ENCODE measurements around the gene APEH. TPM values are rescaled to one million over a fixed set of nuclear protein-coding genes. Genes with fewer than 3 reads are reported as not detected.
A peak's percentile ranks its signal among the peaks of the same experiment; 100 is the strongest.

Gene APEH
- total and polyA plus RNA-seq, 4 donors: 65.1 to 94.1 (median 87.5) TPM

- Histone ChIP-seq H3K4me1 (ENCODE audit: control insufficient read depth in 4 of 4, insufficient read depth in 4 of 4, low read length in 3 of 4) (peaks cover 24 to 42% (median 37%) of the 10 kb centered on the region in 4 donors), H3K27me3 (ENCODE audit: control insufficient read depth in 4 of 4, insufficient read depth in 4 of 4, low read length in 3 of 4) (no peaks in the 10 kb centered on the region), H3K36me3 (ENCODE audit: control insufficient read depth in 4 of 4, insufficient read depth in 3 of 4, low read depth in 1 of 4, low read length in 3 of 4) (no peaks in the 10 kb centered on the region), H3K27ac (ENCODE audit: low read depth in 1 of 2, low read length in 2 of 2) (no peak overlapping the region), H3K4me3 (ENCODE audit: low read depth in 1 of 3, low read length in 3 of 3) (no peak overlapping the region), H3K9ac (ENCODE audit: low read depth in 1 of 2, low read length in 2 of 2) (no peak overlapping the region), H3K9me3 (ENCODE audit: control insufficient read depth in 4 of 4, low read length in 3 of 4) (no peaks in the 10 kb centered on the region)
- no peak for DNase-seq (ENCODE audit: low spot score)
- TF ChIP-seq FOXA1 (IDR thresholded peaks at IDR 0.05): no peak
- no peak for TF ChIP-seq RXRA (IDR thresholded peaks at IDR 0.05)
- no peak for TF ChIP-seq FOXA2 (IDR thresholded peaks at IDR 0.05)
- no peak for TF ChIP-seq EGR1 (IDR thresholded peaks at IDR 0.05; ENCODE audit: low read depth in 2 of 2)
- TF ChIP-seq JUND (IDR thresholded peaks at IDR 0.05): no peak
- TF ChIP-seq CTCF (IDR thresholded peaks at IDR 0.05; ENCODE audit: low read depth, low read length, missing input control): no peak
- WGBS: 97% methylated on average over 1 of the region's 1 CpG
These were observed 10.3 kb upstream of the APEH start for GRCh38 chr3:49663831-49664230.

- Histone ChIP-seq H3K4me1 (ENCODE audit: control insufficient read depth in 4 of 4, insufficient read depth in 4 of 4, low read length in 3 of 4) (peaks cover 29 to 46% (median 41%) of the 10 kb centered on the region in 4 donors), H3K27me3 (ENCODE audit: control insufficient read depth in 4 of 4, insufficient read depth in 4 of 4, low read length in 3 of 4) (no peaks in the 10 kb centered on the region), H3K4me3 (ENCODE audit: low read depth in 1 of 3, low read length in 3 of 3) (no peak overlapping the region), H3K36me3 (ENCODE audit: control insufficient read depth in 4 of 4, insufficient read depth in 3 of 4, low read depth in 1 of 4, low read length in 3 of 4) (no peaks in the 10 kb centered on the region), H3K27ac (ENCODE audit: low read depth in 1 of 2, low read length in 2 of 2) (no peak overlapping the region), H3K9ac (ENCODE audit: low read depth in 1 of 2, low read length in 2 of 2) (no peak overlapping the region), H3K9me3 (ENCODE audit: control insufficient read depth in 4 of 4, low read length in 3 of 4) (no peaks in the 10 kb centered on the region)
- no peak for TF ChIP-seq JUND (IDR thresholded peaks at IDR 0.05)
- no peak for TF ChIP-seq HNF4G (IDR thresholded peaks at IDR 0.05)
- no peak for TF ChIP-seq YY1 (IDR thresholded peaks at IDR 0.05)
- no peak for TF ChIP-seq RXRA (IDR thresholded peaks at IDR 0.05)
- TF ChIP-seq GABPA (IDR thresholded peaks at IDR 0.05 in 1 of 2, conservative IDR thresholded peaks at IDR 0.05 in 1 of 2): no peak
- no peak for TF ChIP-seq TAF1 (conservative IDR thresholded peaks at IDR 0.05)
- TF ChIP-seq SP1 (IDR thresholded peaks at IDR 0.05): no peak
- no peak for TF ChIP-seq NR2F2 (IDR thresholded peaks at IDR 0.05)
- no peak for TF ChIP-seq EGR1 (IDR thresholded peaks at IDR 0.05; ENCODE audit: low read depth in 2 of 2)
- 91% methylated on average over 11 of the region's 11 CpGs for WGBS
- DNase-seq (ENCODE audit: low spot score): no peak
These were observed 9.9 kb upstream of the APEH start for GRCh38 chr3:49664300-49664699.

- Histone ChIP-seq H3K4me3 (ENCODE audit: low read depth in 1 of 3, low read length in 3 of 3) (no peak overlapping the region), H3K27me3 (ENCODE audit: control insufficient read depth in 4 of 4, insufficient read depth in 4 of 4, low read length in 3 of 4) (no peaks in the 10 kb centered on the region), H3K9me3 (ENCODE audit: control insufficient read depth in 4 of 4, low read length in 3 of 4) (no peaks in the 10 kb centered on the region), H3K4me1 (ENCODE audit: control insufficient read depth in 4 of 4, insufficient read depth in 4 of 4, low read length in 3 of 4) (peaks cover 43 to 63% (median 58%) of the 10 kb centered on the region in 4 donors), H3K9ac (ENCODE audit: low read depth in 1 of 2, low read length in 2 of 2) (peak overlapping the region in 1 of 2 donors; percentile 23), H3K36me3 (ENCODE audit: control insufficient read depth in 4 of 4, insufficient read depth in 3 of 4, low read depth in 1 of 4, low read length in 3 of 4) (no peaks in the 10 kb centered on the region), H3K27ac (ENCODE audit: low read depth in 1 of 2, low read length in 2 of 2) (peak overlapping the region; percentile 64 to 89)
- peak; percentile 66 for TF ChIP-seq REST (IDR thresholded peaks at IDR 0.05)
- TF ChIP-seq RXRA (IDR thresholded peaks at IDR 0.05): peak; percentile 87 to 92
- peak; percentile 19 for TF ChIP-seq FOXA2 (IDR thresholded peaks at IDR 0.05)
- TF ChIP-seq HNF4G (IDR thresholded peaks at IDR 0.05): no peak
- TF ChIP-seq SP1 (IDR thresholded peaks at IDR 0.05): peak; percentile 51
- TF ChIP-seq RAD21 (IDR thresholded peaks at IDR 0.05): peak in 1 of 2 donors; percentile 52
- TF ChIP-seq GABPA (IDR thresholded peaks at IDR 0.05 in 1 of 2, conservative IDR thresholded peaks at IDR 0.05 in 1 of 2): peak in 1 of 2 donors; percentile 73
- TF ChIP-seq HNF4A (conservative IDR thresholded peaks at IDR 0.05): peak; percentile 68 to 72
- TF ChIP-seq EGR1 (IDR thresholded peaks at IDR 0.05; ENCODE audit: low read depth in 2 of 2): peak; percentile 15 to 29
- no peak for TF ChIP-seq ATF3 (IDR thresholded peaks at IDR 0.05)
- no peak for TF ChIP-seq CTCF (IDR thresholded peaks at IDR 0.05; ENCODE audit: low read depth, low read length, missing input control)
- 58% methylated on average over 6 of the region's 6 CpGs for WGBS
- DNase-seq (ENCODE audit: low spot score): no peak
These were observed 8.2 kb upstream of the APEH start for GRCh38 chr3:49665822-49666519.

Measured in liver (tissue), 9 donors.